HUES48 (cell line): Measurements from ENCODE around the gene IL18.

ENCODE experiments used
- H3K27ac ChIP-seq: one replicate; pipeline ENCODE4 v1.7.0; 2013; ENCODE audit warnings: low read depth, low read length, inconsistent platforms
- H3K27me3 ChIP-seq: 2 replicates; pipeline ENCODE4 v1.6.1; 2013; ENCODE audit warnings: mild to moderate bottlenecking, low read length; ENCODE audit not compliant: control insufficient read depth, insufficient read depth
- H3K36me3 ChIP-seq: 2 replicates; pipeline ENCODE4 v1.6.1; 2013; ENCODE audit warnings: low read length; ENCODE audit not compliant: control insufficient read depth, insufficient read depth
- H3K4me1 ChIP-seq: 2 replicates; pipeline ENCODE4 v1.6.1; 2013; ENCODE audit warnings: mild to moderate bottlenecking, low read length; ENCODE audit not compliant: control insufficient read depth, insufficient read depth
- H3K4me3 ChIP-seq: 2 replicates; pipeline ENCODE4 v1.5.1; 2013; ENCODE audit warnings: mild to moderate bottlenecking, low read depth, low read length
- H3K9ac ChIP-seq: 2 replicates; pipeline ENCODE4 v1.6.1; 2013; ENCODE audit warnings: mild to moderate bottlenecking, low read depth, low read length, moderate library complexity
- H3K9me3 ChIP-seq: 2 replicates; pipeline ENCODE4 v1.6.1; 2013; ENCODE audit warnings: low read length; ENCODE audit not compliant: control insufficient read depth, insufficient read depth

The IL18 gene

DNA sequence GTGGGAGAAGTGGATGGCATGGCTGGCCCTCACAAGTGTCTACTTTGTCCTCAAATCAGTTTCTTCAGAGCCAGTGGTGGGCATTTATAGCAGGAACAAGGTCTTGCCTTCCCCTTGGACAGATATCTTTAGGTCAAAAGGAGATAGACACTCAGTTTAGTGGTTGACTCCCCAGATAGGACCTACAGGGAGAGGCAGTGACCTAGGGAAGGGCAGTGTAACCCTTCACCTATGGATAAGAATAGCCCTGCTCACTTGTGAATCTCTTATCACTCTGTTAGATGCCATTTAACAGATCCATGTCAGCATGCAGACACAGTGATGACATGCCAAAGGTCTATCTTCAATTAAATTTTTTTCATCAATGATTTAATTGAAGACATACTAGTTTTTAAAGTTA lies 22.4 kb upstream of the IL18 start:
- Histone ChIP-seq H3K27ac (no peak overlapping the region), H3K27me3 (no peaks in the 10 kb centered on the region), H3K9ac (no peak overlapping the region), H3K4me1 (peaks cover 2% of the 10 kb centered on the region; the same call in 1 of the 2 replicates), H3K9me3 (no peaks in the 10 kb centered on the region), H3K36me3 (no peaks in the 10 kb centered on the region), H3K4me3 (no peak overlapping the region)

DNA sequence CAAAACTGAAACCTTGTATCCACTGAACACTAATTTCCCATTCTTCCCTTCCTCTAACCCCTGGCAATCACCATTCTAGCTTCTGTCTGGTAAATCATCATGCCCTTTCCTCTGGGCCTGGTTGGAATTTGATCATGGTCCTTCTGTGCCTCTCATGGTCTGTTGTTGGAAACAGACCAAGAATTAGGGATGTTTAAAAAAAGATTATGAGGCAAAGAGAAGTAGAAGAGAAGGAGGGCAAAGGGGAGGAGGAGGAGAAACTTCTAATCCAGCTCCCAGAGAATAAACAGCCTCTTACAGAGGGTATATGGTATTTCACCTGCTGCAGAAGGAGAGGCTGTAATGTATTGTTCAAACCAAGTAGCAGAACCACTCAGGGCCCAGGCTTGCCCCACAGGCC lies 22.0 kb upstream of the IL18 start:
- Histone ChIP-seq H3K4me1 (peaks cover 2% of the 10 kb centered on the region; the same call in 1 of the 2 replicates), H3K4me3 (no peak overlapping the region), H3K9ac (no peak overlapping the region), H3K9me3 (no peaks in the 10 kb centered on the region), H3K27ac (no peak overlapping the region), H3K36me3 (no peaks in the 10 kb centered on the region), H3K27me3 (no peaks in the 10 kb centered on the region)

GRCh38 chr11:112182867-112183266 lies 19.0 kb upstream of the IL18 start:
- no peaks in the 10 kb centered on the region for H3K36me3 ChIP-seq
- H3K27ac ChIP-seq: no peak overlapping the region
- H3K9me3 ChIP-seq: no peaks in the 10 kb centered on the region
- peaks cover 2% of the 10 kb centered on the region; the same call in 1 of the 2 replicates for H3K4me1 ChIP-seq
- H3K9ac ChIP-seq: no peak overlapping the region
- H3K27me3 ChIP-seq: no peaks in the 10 kb centered on the region
- no peak overlapping the region for H3K4me3 ChIP-seq

DNA sequence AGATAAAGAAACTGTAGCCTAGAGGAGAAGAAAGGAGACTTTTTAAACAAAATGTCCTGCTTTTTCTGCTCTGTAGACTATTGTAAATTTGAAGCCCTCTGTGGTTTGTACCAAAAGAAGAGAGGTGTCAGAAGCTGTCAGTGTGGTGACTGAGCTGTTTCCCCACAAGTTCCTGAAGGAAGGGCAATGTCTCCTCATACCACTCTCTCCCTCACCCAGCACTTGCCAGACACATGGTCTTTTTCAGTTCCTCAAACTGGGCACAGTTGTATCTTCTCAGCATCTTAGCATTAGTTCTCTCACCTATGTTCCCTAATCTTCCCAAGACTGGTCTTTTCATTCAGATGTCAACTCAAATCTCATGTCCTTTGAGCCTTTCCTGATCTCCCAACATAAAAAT lies 15.7 kb upstream of the IL18 start:
- Histone ChIP-seq H3K36me3 (no peaks in the 10 kb centered on the region), H3K9me3 (no peaks in the 10 kb centered on the region), H3K4me1 (peaks cover under 1% of the 10 kb centered on the region; the same call in 1 of the 2 replicates), H3K27ac (no peak overlapping the region), H3K27me3 (no peaks in the 10 kb centered on the region), H3K4me3 (no peak overlapping the region), H3K9ac (no peak overlapping the region)

- H3K27me3 ChIP-seq: no peaks in the 10 kb centered on the region
- no peaks in the 10 kb centered on the region for H3K4me1 ChIP-seq
- H3K9me3 ChIP-seq: no peaks in the 10 kb centered on the region
- H3K36me3 ChIP-seq: no peaks in the 10 kb centered on the region
- no peak overlapping the region for H3K9ac ChIP-seq
- no peak overlapping the region for H3K27ac ChIP-seq
- no peak overlapping the region for H3K4me3 ChIP-seq
Measured at GRCh38 chr11:112178936-112179335, 15.0 kb upstream of the IL18 start.

GRCh38 chr11:112178428-112178827 lies 14.5 kb upstream of the IL18 start:
- Histone ChIP-seq H3K27ac (no peak overlapping the region), H3K4me1 (no peaks in the 10 kb centered on the region)

GRCh38 chr11:112177589-112177988 lies 13.7 kb upstream of the IL18 start:
- Histone ChIP-seq H3K27me3 (no peaks in the 10 kb centered on the region), H3K9ac (no peak overlapping the region), H3K36me3 (no peaks in the 10 kb centered on the region), H3K4me1 (no peaks in the 10 kb centered on the region), H3K27ac (no peak overlapping the region), H3K4me3 (no peak overlapping the region), H3K9me3 (no peaks in the 10 kb centered on the region)

More at GRCh38 chr11:112178428-112178827, 14.5 kb upstream of the IL18 start:
- H3K27me3 ChIP-seq: no peaks in the 10 kb centered on the region
- H3K36me3 ChIP-seq: no peaks in the 10 kb centered on the region
- H3K4me3 ChIP-seq: no peak overlapping the region
- no peaks in the 10 kb centered on the region for H3K9me3 ChIP-seq
- no peak overlapping the region for H3K9ac ChIP-seq

DNA sequence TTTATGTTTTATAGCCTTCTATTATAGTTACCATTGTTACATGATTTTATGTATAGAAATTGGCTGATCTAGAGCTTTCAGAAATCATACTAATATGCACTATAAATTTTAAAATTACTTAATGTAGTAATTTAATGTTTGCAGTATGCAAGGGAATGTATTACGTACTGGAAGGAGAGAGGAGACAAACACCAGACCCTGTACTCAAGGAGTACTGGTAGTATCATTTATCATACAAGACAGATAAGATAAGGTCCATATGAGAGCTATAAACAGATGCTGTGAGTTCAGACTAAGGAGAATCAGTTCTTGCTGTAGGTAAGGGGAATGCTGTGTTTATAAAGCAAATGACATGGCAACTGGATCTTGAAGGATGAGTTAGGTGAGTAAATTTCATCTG lies 12.2 kb upstream of the IL18 start:
- no peaks in the 10 kb centered on the region for H3K27me3 ChIP-seq
- no peaks in the 10 kb centered on the region for H3K36me3 ChIP-seq
- no peaks in the 10 kb centered on the region for H3K4me1 ChIP-seq
- H3K27ac ChIP-seq: no peak overlapping the region
- H3K4me3 ChIP-seq: no peak overlapping the region
- H3K9ac ChIP-seq: no peak overlapping the region
- H3K9me3 ChIP-seq: no peaks in the 10 kb centered on the region

GRCh38 chr11:112175599-112175952 lies 11.7 kb upstream of the IL18 start:
- Histone ChIP-seq H3K4me1 (no peaks in the 10 kb centered on the region), H3K36me3 (no peaks in the 10 kb centered on the region), H3K27me3 (no peaks in the 10 kb centered on the region), H3K27ac (no peak overlapping the region), H3K9ac (no peak overlapping the region), H3K9me3 (no peaks in the 10 kb centered on the region), H3K4me3 (peak overlapping the region; percentile 57)

DNA sequence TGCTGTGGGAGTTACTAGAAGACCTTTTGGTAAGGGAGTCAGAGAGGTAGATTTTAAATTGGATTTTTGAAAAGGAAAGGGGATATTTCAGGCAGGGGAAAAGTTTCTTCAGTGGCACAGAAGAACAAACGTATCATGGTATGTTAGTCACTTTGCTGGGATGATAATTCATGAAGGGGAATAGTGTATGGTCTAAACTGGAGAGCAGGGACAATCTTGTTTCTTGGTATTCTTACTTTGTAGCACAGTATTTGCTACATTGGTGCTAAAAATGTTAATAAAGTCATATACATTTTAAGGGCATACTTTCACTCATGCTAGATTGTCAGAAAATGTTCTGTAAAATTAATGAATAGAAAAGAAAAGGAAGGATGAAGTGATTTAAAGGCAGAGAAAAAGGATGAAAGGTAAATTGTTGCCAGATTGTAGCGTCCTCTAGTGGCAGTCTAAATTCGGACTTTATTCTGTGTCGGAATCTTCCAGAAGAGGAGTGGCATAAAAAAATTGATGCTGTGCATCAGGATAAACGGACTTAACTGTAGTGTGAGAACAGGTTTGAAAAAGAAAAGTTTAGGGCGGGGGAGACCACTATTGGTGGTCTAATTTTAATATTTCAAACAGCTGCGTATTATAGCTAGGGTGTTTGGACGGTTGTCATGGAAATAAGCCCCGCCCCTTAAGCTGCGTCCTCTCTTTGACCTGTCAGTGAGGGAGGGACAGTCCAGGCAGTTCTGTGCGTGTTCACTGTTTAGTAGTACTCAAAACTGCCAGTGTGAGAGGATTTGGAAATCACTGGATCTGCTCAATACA lies 11.1 kb upstream of the IL18 start, which contains the start of gene BCO2:
Gene BCO2, plus strand, starts transcription at position 724 of the 810 bp plus-strand sequence. CDS start 90 bp downstream, outside the sequence.
- Histone ChIP-seq H3K27ac (no peak within 1 kb of the TSS), H3K4me1 (no peaks in the 10 kb centered on the region), H3K36me3 (no peaks in the 10 kb centered on the region), H3K4me3 (peak within 1 kb of the TSS; percentile 57), H3K9ac (no peak within 1 kb of the TSS), H3K27me3 (no peaks in the 10 kb centered on the region), H3K9me3 (no peaks in the 10 kb centered on the region)

- H3K4me1 ChIP-seq: no peaks in the 10 kb centered on the region
- no peaks in the 10 kb centered on the region for H3K9me3 ChIP-seq
- H3K27me3 ChIP-seq: no peaks in the 10 kb centered on the region
- H3K36me3 ChIP-seq: no peaks in the 10 kb centered on the region
- no peak overlapping the region for H3K27ac ChIP-seq
- H3K9ac ChIP-seq: no peak overlapping the region
- H3K4me3 ChIP-seq: no peak overlapping the region
Measured at GRCh38 chr11:112173152-112173551, 9.3 kb upstream of the IL18 start.
